K562 (cell line): Measurements from ENCODE around the gene VWA7. TPM values are rescaled to one million over a fixed set of nuclear protein-coding genes. Genes with fewer than 3 reads are reported as not detected.

ENCODE experiments used
- BRCA1 ChIP-seq, 2 experiments: fragments of 450-650 bp in 1 of 2; sonication (generic) in 1 of 2; formaldehyde crosslinking in 1 of 2; IDR thresholded peaks; 2 replicates each; pipeline versions ENCODE4 v1.5.0 to v1.6.1; 2017 to 2020; ENCODE audit warnings: mild to moderate bottlenecking in 1 of 2, missing genetic modification reagents in 1 of 2
- CAMTA2 ChIP-seq: fragments of 250-450 bp; sonication (Bioruptor Pico); conservative IDR thresholded peaks from 2 replicates; pipeline ENCODE4 v1.5.1; 2022
- FOXA1 ChIP-seq: fragments of 450-650 bp; IDR thresholded peaks from 2 replicates; pipeline ENCODE4 v1.6.1; 2016; ENCODE audit warnings: mild to moderate bottlenecking, borderline replicate concordance
- FOXO4 ChIP-seq: fragments of 450-650 bp; formaldehyde crosslinking; IDR thresholded peaks from 2 replicates; pipeline ENCODE4 v1.4.0; 2020; ENCODE audit warnings: mild to moderate bottlenecking, moderate library complexity
- GATAD2A ChIP-seq: fragments of 450-650 bp; IDR thresholded peaks from 2 replicates; pipeline ENCODE4 v1.6.1; 2017
- HDAC2 ChIP-seq: fragments of 450-650 bp; IDR thresholded peaks from 2 replicates; pipeline ENCODE4 v1.6.1; 2016; ENCODE audit warnings: mild to moderate bottlenecking
- KLF10 ChIP-seq: fragments of 250-450 bp; sonication (Bioruptor Pico); IDR thresholded peaks from 2 replicates; pipeline ENCODE4 v1.6.1; 2021; ENCODE audit warnings: matching md5 sums
- KLF16 ChIP-seq: IDR thresholded peaks from 2 replicates; pipeline ENCODE4 v1.6.1; 2016; ENCODE audit warnings: antibody characterized with exemption
- MEIS2 ChIP-seq: fragments of 450-650 bp; IDR thresholded peaks from 2 replicates; pipeline ENCODE4 v1.6.1; 2014; ENCODE audit warnings: mild to moderate bottlenecking; ENCODE audit not compliant: partially characterized antibody
- MNT ChIP-seq, 2 experiments: fragments of 450-650 bp; conservative IDR thresholded peaks; 2 replicates each; pipeline ENCODE4 v1.6.1; 2017; ENCODE audit warnings: mild to moderate bottlenecking in 2 of 2, moderate library complexity in 2 of 2
- MTF1 ChIP-seq: fragments of 250-450 bp; sonication (Bioruptor Pico); IDR thresholded peaks from 2 replicates; pipeline ENCODE4 v1.9.0; 2021; ENCODE audit warnings: moderate library complexity, mild to moderate bottlenecking, inconsistent platforms, borderline replicate concordance
- MYBL2 ChIP-seq, 2 experiments: fragments of 450-650 bp in 1 of 2; sonication (generic) in 1 of 2; formaldehyde crosslinking in 1 of 2; IDR thresholded peaks; 2 replicates each; pipeline versions ENCODE4 v1.6.1 to v1.8.1; 2017 to 2022; ENCODE audit warnings: borderline replicate concordance in 1 of 2, inconsistent platforms in 1 of 2, low read depth in 1 of 2, mild to moderate bottlenecking in 1 of 2, missing genetic modification reagents in 1 of 2, moderate library complexity in 1 of 2
- NCOA1 ChIP-seq: fragments of 450-650 bp; IDR thresholded peaks from 2 replicates; pipeline ENCODE4 v1.6.1; 2016; ENCODE audit warnings: low read depth
- NELFE ChIP-seq: IDR thresholded peaks from 2 replicates; pipeline ENCODE4 v1.6.1; 2011; ENCODE audit warnings: mild to moderate bottlenecking; ENCODE audit not compliant: insufficient read depth, insufficient read length
- NFE2L1 ChIP-seq: fragments of 450-650 bp; IDR thresholded peaks from 2 replicates; pipeline ENCODE4 v1.6.1; 2016; ENCODE audit warnings: missing genetic modification characterization, low read depth, mild to moderate bottlenecking, missing compliant biosample characterization, moderate library complexity, borderline replicate concordance
- NUFIP1 ChIP-seq: fragments of 450-650 bp; IDR thresholded peaks from 2 replicates; pipeline ENCODE4 v1.6.1; 2018; ENCODE audit not compliant: partially characterized antibody
- SAFB ChIP-seq: fragments of 200-400 bp; formaldehyde crosslinking; IDR thresholded peaks from 2 replicates; pipeline ENCODE4 v1.6.1; 2017; ENCODE audit warnings: low read depth, low read length, borderline replicate concordance
- SMAD2 ChIP-seq: fragments of 150-350 bp; IDR thresholded peaks from 2 replicates; pipeline ENCODE4 v1.6.1; 2014; ENCODE audit warnings: low read depth, mild to moderate bottlenecking, low read length
- SRSF9 ChIP-seq: fragments of 200-400 bp; formaldehyde crosslinking; IDR thresholded peaks from 2 replicates; pipeline ENCODE4 v1.6.1; 2017; ENCODE audit warnings: low read depth, low read length, borderline replicate concordance
- TAF1 ChIP-seq: IDR thresholded peaks from 2 replicates; pipeline ENCODE4 v1.6.1; 2011; ENCODE audit warnings: mild to moderate bottlenecking, low read length, moderate library complexity; ENCODE audit not compliant: insufficient read depth, control insufficient read depth, severe bottlenecking; ENCODE audit errors: extremely low read depth
- ZEB2 ChIP-seq: fragments of 450-650 bp; IDR thresholded peaks from 2 replicates; pipeline ENCODE4 v1.6.1; 2016
- ZNF354B ChIP-seq: fragments of 250-450 bp; sonication (Bioruptor Pico); IDR thresholded peaks from 2 replicates; pipeline ENCODE4 v1.4.0; 2020
- ZNF445 ChIP-seq: fragments of 250-450 bp; sonication (Bioruptor Pico); IDR thresholded peaks from 2 replicates; pipeline ENCODE4 v1.4.0; 2020; ENCODE audit warnings: low read depth, mild to moderate bottlenecking, moderate library complexity
- ZNF707 ChIP-seq: fragments of 250-450 bp; sonication (Bioruptor Pico); conservative IDR thresholded peaks from 2 replicates; pipeline ENCODE4 v1.8.0; 2022; ENCODE audit warnings: inconsistent platforms, mild to moderate bottlenecking, moderate library complexity
- ZNF740 ChIP-seq, 3 experiments: fragments of 200-800 bp in 1 of 3; sonication (Bioruptor generic) in 1 of 3; sonication (generic) in 1 of 3; formaldehyde crosslinking in 1 of 3; IDR thresholded peaks; 2 replicates each; pipeline versions ENCODE4 v1.6.1 to v1.8.0; 2016 to 2022; ENCODE audit warnings: mild to moderate bottlenecking in 2 of 3, missing compliant biosample characterization in 2 of 3, missing genetic modification characterization in 2 of 3, missing genetic modification reagents in 1 of 3
- ZNF764 ChIP-seq: fragments of 250-450 bp; sonication (Bioruptor Pico); IDR thresholded peaks from 2 replicates; pipeline ENCODE4 v1.4.0; 2020; ENCODE audit warnings: low read depth, mild to moderate bottlenecking, moderate library complexity
- polyA plus RNA-seq, 8 experiments: library from polyadenylated mRNA; depleted of rRNA in 4 of 8; stranded (reverse) in 5 of 8; unstranded in 3 of 8; fragments of >200 nt; fragmentation: Nextera tagmentation in 2 of 8; fragmentation: Illumina TruSeq in 1 of 8; extraction: Ambion mirVana in 2 of 8; extraction: Trizol in 1 of 8; gene quantifications; 2 replicates each; pipeline versions ENCODE4 v1.2.1 to v1.2.3, GENCODE V29; 2011 to 2014; ENCODE audit warnings: inconsistent platforms in 1 of 8, missing spikeins in 1 of 8
- total RNA-seq, 7 experiments: library from RNA; depleted of rRNA in 6 of 7; stranded (reverse); fragments of >200 nt in 6 of 7; fragmentation: Illumina TruSeq in 2 of 7; extraction: Trizol in 2 of 7; gene quantifications; 2 replicates each; pipeline versions ENCODE4 v1.2.1 to v1.2.3, GENCODE V29; 2011 to 2021; ENCODE audit warnings: low replicate concordance in 1 of 7

The VWA7 gene
- total and polyA plus RNA-seq, 9 of the 15 experiments (the other 6 are each of a cell fraction or from before 2014, with no cell fraction given): 0.18 to 2.9 (median 0.95) TPM

GRCh38 chr6:31769684-31770371 is 7.3 kb downstream of the VWA7 start (continued):
- no peak for TF ChIP-seq NCOA1
- TF ChIP-seq ZEB2: peak; percentile 67; the same call in 1 of the 2 replicates
- TF ChIP-seq ZNF707 (CRISPR knock-in tag): no peak
- TF ChIP-seq KLF10: no peak
- TF ChIP-seq HDAC2: peak; percentile 82
- TF ChIP-seq NELFE: no peak
- no peak for TF ChIP-seq SRSF9
- no peak for TF ChIP-seq MTF1 (CRISPR knock-in tag)
- no peak for TF ChIP-seq MNT (conservative IDR thresholded peaks at IDR 0.05)
- peak; percentile 89 for TF ChIP-seq ZNF740 (CRISPR knock-in tag; IDR thresholded peaks at IDR 0.05)
- TF ChIP-seq ZNF740 (tag; IDR thresholded peaks at IDR 0.05): no peak
- TF ChIP-seq BRCA1 (IDR thresholded peaks at IDR 0.05): no peak
- TF ChIP-seq BRCA1 (CRISPR knock-in tag; IDR thresholded peaks at IDR 0.05): peak; percentile 63; the same call in 1 of the 2 replicates
- TF ChIP-seq ZNF445 (CRISPR knock-in tag): no peak
- TF ChIP-seq ZNF354B (CRISPR knock-in tag): no peak
- 0 out of 2 replicates have a peak, but pooled peaks have one; percentile 25 for TF ChIP-seq FOXO4 (CRISPR knock-in tag)
- TF ChIP-seq MYBL2 (IDR thresholded peaks at IDR 0.05; ENCODE audit: low read depth): no peak
- TF ChIP-seq MYBL2 (CRISPR knock-in tag; IDR thresholded peaks at IDR 0.05; ENCODE audit: borderline replicate concordance): no peak
- TF ChIP-seq GATAD2A: no peak; the same call in 1 of the 2 replicates
- peak; percentile 86 for TF ChIP-seq MEIS2
- TF ChIP-seq KLF16: peak; percentile 83
- no peak for TF ChIP-seq ZNF764 (CRISPR knock-in tag)
- no peak for TF ChIP-seq NFE2L1
- TF ChIP-seq FOXA1: no peak
- no peak for TF ChIP-seq CAMTA2 (CRISPR knock-in tag)
- TF ChIP-seq TAF1: peak; percentile 29
- TF ChIP-seq SMAD2: no peak
- TF ChIP-seq SAFB: no peak
- peak; percentile 54 for TF ChIP-seq NUFIP1
